HEK293 (cell line): Measurements from ENCODE around the gene VPS51.

Source experiments
- CTCF ChIA-PET: fragments of 350-600 bp; formaldehyde crosslinking; extraction: SDS; loops from one replicate; lab custom pipeline; 2021; ENCODE audit warnings: antibody characterized with exemption; lab: Yijun Ruan, JAX
- POLR2A ChIA-PET: fragments of 300-600 bp; formaldehyde crosslinking; extraction: SDS; loops from one replicate; lab custom pipeline; 2020; ENCODE audit warnings: antibody characterized with exemption, inconsistent platforms; lab: Yijun Ruan, JAX
- H3K27ac ChIP-seq: fragments of 200-500 bp; sonication (Bioruptor generic); 2 replicates; pipeline ENCODE4 v1.5.1; 2014; ENCODE audit warnings: low read depth, low read length, control low read depth, inconsistent platforms; ENCODE audit errors: extremely low read depth
- H3K36me3 ChIP-seq, 2 experiments: fragments of 200-500 bp in 1 of 2; sonication (Bioruptor generic) in 1 of 2; 1 replicate in 1 of 2; 2 replicates in 1 of 2; pipeline ENCODE4 v1.5.1; 2014 to 2017; ENCODE audit warnings: inconsistent platforms in 2 of 2, low read length in 2 of 2; ENCODE audit not compliant: control insufficient read depth in 2 of 2, insufficient read depth in 1 of 2
- H3K4me1 ChIP-seq: fragments of 200-500 bp; sonication (Bioruptor generic); 2 replicates; pipeline ENCODE4 v1.5.1; 2014; ENCODE audit warnings: mild to moderate bottlenecking, low read length, inconsistent platforms; ENCODE audit not compliant: control insufficient read depth, insufficient read depth
- H3K4me3 ChIP-seq: 2 replicates; pipeline ENCODE4 v1.5.1; 2011; ENCODE audit warnings: low read depth, mild to moderate bottlenecking, control low read depth, low read length, moderate library complexity
- H3K9me3 ChIP-seq: fragments of 200-500 bp; sonication (Bioruptor generic); 2 replicates; pipeline ENCODE4 v1.5.1; 2014; ENCODE audit warnings: low read depth, low read length, inconsistent platforms; ENCODE audit not compliant: control insufficient read depth, insufficient read depth
- KLF10 ChIP-seq: fragments of 450-650 bp; IDR thresholded peaks from 2 replicates; pipeline ENCODE4 v1.5.1; 2018; ENCODE audit warnings: missing biosample characterization, mild to moderate bottlenecking, missing genetic modification characterization
- SP2 ChIP-seq: fragments of 450-650 bp; formaldehyde crosslinking; IDR thresholded peaks from 2 replicates; pipeline ENCODE4 v1.5.1; 2016; ENCODE audit warnings: missing biosample characterization, missing genetic modification characterization
- SP3 ChIP-seq: fragments of 450-650 bp; formaldehyde crosslinking; IDR thresholded peaks from 2 replicates; pipeline ENCODE4 v1.5.1; 2016; ENCODE audit warnings: missing biosample characterization, missing genetic modification characterization
- SP7 ChIP-seq: fragments of 450-650 bp; formaldehyde crosslinking; IDR thresholded peaks from 2 replicates; pipeline ENCODE4 v1.5.1; 2016; ENCODE audit warnings: missing biosample characterization, missing genetic modification characterization
- YY1 ChIP-seq: fragments of 450-650 bp; formaldehyde crosslinking; IDR thresholded peaks from 2 replicates; pipeline ENCODE4 v1.5.1; 2018; ENCODE audit warnings: missing biosample characterization, missing genetic modification characterization
- ZBTB17 ChIP-seq: fragments of 450-650 bp; formaldehyde crosslinking; IDR thresholded peaks from 2 replicates; pipeline ENCODE4 v1.5.1; 2016; ENCODE audit warnings: missing biosample characterization, missing genetic modification characterization
- ZBTB20 ChIP-seq: fragments of 450-650 bp; formaldehyde crosslinking; IDR thresholded peaks from 2 replicates; pipeline ENCODE4 v1.5.1; 2016; ENCODE audit warnings: missing biosample characterization, missing genetic modification characterization
- ZEB2 ChIP-seq: fragments of 450-650 bp; formaldehyde crosslinking; IDR thresholded peaks from 2 replicates; pipeline ENCODE4 v1.5.1; 2016; ENCODE audit warnings: missing biosample characterization, missing genetic modification characterization
- ZNF248 ChIP-seq: fragments of 450-650 bp; formaldehyde crosslinking; IDR thresholded peaks from 2 replicates; pipeline ENCODE4 v1.5.1; 2017; ENCODE audit warnings: missing biosample characterization, missing genetic modification characterization
- ZNF426 ChIP-seq: fragments of 450-650 bp; formaldehyde crosslinking; IDR thresholded peaks from 2 replicates; pipeline ENCODE4 v1.5.1; 2017; ENCODE audit warnings: missing biosample characterization, missing genetic modification characterization, mild to moderate bottlenecking, inconsistent platforms, moderate library complexity
- ZNF558 ChIP-seq: fragments of 450-650 bp; formaldehyde crosslinking; IDR thresholded peaks from 2 replicates; pipeline ENCODE4 v1.5.1; 2016; ENCODE audit warnings: missing biosample characterization, missing genetic modification characterization
- TF ChIP-seq, protein P1 (sequence below): fragments of 450-650 bp; formaldehyde crosslinking; IDR thresholded peaks from 2 replicates; pipeline ENCODE4 v1.5.1; 2016; ENCODE audit warnings: missing biosample characterization, missing genetic modification characterization
- TF ChIP-seq, protein P2 (sequence below): fragments of 450-650 bp; formaldehyde crosslinking; IDR thresholded peaks from 2 replicates; pipeline ENCODE4 v1.5.1; 2017; ENCODE audit warnings: missing biosample characterization, missing genetic modification characterization
- TF ChIP-seq, protein P3 (sequence below): fragments of 450-650 bp; formaldehyde crosslinking; IDR thresholded peaks from 2 replicates; pipeline ENCODE4 v1.5.1; 2016; ENCODE audit warnings: missing biosample characterization, missing genetic modification characterization, low read depth
- TF ChIP-seq, protein P4 (sequence below): fragments of 450-650 bp; formaldehyde crosslinking; conservative IDR thresholded peaks from 2 replicates; pipeline ENCODE4 v1.5.1; 2016; ENCODE audit warnings: low read depth, missing biosample characterization, missing genetic modification characterization
- TF ChIP-seq, protein P5 (sequence below): fragments of 450-650 bp; formaldehyde crosslinking; IDR thresholded peaks from 2 replicates; pipeline ENCODE4 v1.5.1; 2016; ENCODE audit warnings: missing biosample characterization, missing genetic modification characterization, borderline replicate concordance

The VPS51 gene

DNA sequence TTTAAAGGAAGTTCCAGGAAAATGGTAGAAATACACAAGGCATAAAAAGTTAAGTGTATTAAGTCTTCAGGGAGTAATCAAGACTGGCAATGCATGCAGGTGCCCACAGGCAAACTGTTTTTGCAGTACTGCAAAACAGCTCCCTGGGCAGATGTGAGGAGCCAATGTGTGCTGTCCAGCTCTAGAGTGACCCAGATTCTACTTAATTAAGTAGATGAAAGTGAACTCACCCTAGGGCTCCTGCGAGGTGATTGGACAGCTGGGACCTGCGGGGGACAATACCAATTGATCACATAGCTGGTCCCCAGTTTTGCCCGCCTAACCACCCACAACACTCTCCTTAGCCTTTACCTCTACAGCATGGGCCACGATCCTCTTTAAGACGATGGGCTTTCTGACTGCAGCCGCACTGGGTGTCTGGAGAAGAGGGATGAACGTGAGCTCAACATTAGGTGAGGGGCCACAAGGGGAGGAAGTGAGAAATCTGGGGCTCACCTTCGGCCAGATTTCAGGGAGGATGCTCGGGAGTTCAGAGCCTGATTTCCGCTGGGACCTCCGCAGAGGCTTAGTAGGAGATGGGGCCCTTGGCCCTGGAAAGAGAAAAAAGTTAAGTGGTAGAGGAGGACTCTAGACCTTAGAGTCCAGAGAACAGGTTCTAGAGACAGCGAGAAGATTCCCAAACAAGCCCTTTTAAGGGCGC, 12.7 kb upstream of the VPS51 start:
- ChIA-PET CTCF (interaction anchor here (0.5 to 1.4 kb wide), 6 partner anchors 27 to 250 kb away, joined by 3 to 5 read pairs (median 4); partner anchors contain the start of genes DPF2 and SAC3D1), POLR2A (interaction anchor here (0.8 to 2.0 kb wide), 8 partner anchors 11 to 43 kb away, joined by 3 to 13 read pairs (median 4); partner anchors contain the start of genes FAU, MRPL49, SAC3D1 and TM7SF2)
- TF ChIP-seq, protein P1, sequence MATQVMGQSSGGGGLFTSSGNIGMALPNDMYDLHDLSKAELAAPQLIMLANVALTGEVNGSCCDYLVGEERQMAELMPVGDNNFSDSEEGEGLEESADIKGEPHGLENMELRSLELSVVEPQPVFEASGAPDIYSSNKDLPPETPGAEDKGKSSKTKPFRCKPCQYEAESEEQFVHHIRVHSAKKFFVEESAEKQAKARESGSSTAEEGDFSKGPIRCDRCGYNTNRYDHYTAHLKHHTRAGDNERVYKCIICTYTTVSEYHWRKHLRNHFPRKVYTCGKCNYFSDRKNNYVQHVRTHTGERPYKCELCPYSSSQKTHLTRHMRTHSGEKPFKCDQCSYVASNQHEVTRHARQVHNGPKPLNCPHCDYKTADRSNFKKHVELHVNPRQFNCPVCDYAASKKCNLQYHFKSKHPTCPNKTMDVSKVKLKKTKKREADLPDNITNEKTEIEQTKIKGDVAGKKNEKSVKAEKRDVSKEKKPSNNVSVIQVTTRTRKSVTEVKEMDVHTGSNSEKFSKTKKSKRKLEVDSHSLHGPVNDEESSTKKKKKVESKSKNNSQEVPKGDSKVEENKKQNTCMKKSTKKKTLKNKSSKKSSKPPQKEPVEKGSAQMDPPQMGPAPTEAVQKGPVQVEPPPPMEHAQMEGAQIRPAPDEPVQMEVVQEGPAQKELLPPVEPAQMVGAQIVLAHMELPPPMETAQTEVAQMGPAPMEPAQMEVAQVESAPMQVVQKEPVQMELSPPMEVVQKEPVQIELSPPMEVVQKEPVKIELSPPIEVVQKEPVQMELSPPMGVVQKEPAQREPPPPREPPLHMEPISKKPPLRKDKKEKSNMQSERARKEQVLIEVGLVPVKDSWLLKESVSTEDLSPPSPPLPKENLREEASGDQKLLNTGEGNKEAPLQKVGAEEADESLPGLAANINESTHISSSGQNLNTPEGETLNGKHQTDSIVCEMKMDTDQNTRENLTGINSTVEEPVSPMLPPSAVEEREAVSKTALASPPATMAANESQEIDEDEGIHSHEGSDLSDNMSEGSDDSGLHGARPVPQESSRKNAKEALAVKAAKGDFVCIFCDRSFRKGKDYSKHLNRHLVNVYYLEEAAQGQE: peak; percentile 20; the same call in 1 of the 2 replicates
- TF ChIP-seq, protein P2, sequence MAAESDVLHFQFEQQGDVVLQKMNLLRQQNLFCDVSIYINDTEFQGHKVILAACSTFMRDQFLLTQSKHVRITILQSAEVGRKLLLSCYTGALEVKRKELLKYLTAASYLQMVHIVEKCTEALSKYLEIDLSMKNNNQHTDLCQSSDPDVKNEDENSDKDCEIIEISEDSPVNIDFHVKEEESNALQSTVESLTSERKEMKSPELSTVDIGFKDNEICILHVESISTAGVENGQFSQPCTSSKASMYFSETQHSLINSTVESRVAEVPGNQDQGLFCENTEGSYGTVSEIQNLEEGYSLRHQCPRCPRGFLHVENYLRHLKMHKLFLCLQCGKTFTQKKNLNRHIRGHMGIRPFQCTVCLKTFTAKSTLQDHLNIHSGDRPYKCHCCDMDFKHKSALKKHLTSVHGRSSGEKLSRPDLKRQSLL (tag by site-specific recombination): peak; percentile 20; the same call in 1 of the 2 replicates
- no peak for TF ChIP-seq ZNF248 (tag by site-specific recombination)
- H3K4me1 ChIP-seq: peaks cover 3% of the 10 kb centered on the region; the same call in 1 of the 2 replicates
- peaks cover 5 to 78% of the 10 kb centered on the region in 2 experiments; a peak in 2 of 3 replicates for H3K36me3 ChIP-seq
- peak overlapping the region; percentile 92 for H3K4me3 ChIP-seq
- H3K27ac ChIP-seq: peak overlapping the region; percentile 81
- no peaks in the 10 kb centered on the region for H3K9me3 ChIP-seq

DNA sequence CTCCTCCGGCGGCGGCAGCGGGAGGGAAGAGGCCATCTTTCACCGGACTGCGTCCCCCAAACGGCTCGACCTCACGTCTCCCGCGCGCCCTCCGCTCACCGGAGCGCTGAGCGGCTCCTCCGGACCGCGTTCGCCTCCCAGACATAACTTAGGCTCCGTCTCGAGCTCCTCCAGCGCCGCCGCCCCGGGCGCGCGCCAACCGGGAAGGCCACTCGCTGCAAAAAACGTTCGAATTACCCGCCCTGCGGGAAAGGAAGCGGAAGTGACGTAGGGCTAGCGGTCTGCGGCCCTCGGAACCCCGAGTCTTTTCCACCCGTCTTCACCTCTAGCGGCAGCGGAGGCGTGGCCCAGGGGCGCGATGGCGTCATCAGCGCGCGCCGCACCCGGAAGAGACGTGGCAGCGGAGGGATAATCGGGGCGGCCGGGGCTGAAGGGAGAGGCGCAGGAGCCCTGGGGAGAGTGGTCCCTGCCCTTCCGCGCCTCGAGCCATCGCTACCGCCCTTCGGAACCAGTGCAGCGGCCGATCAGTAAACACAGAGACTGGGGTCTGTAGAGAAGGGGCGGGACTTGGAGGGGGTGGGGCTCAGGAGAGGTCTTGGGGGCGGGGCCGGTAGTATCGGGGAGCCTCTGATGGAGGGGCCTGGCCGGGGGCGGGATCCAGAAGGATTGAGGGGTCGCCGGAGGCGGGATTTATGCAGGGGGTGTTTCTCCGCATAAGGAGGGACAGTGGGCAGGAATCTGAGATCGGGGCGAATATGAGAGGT, 12.0 kb upstream of the VPS51 start, which contains the start of the genes CDCA5 and ZFPL1:
TSS of gene CDCA5 (minus strand) at position 207 of the 764 bp plus-strand sequence. CDS start at position 145, 62 bp downstream.
TSS of gene ZFPL1 (plus strand) at position 389 of the 764 bp plus-strand sequence. CDS start 477 bp downstream, outside the sequence.
- peak within 1 kb of the TSS; percentile 92 for H3K4me3 ChIP-seq
- peaks cover 3% of the 10 kb centered on the region; the same call in 1 of the 2 replicates for H3K4me1 ChIP-seq
- ChIA-PET CTCF (interaction anchor here (0.5 to 1.4 kb wide), 6 partner anchors 43 to 275 kb away, joined by 3 to 5 read pairs (median 4); partner anchors contain the start of genes DPF2 and SAC3D1), POLR2A (interaction anchor here (0.6 to 2.0 kb wide), 7 partner anchors 13 to 43 kb away, joined by 3 to 13 read pairs (median 3); partner anchors contain the start of genes FAU, MRPL49, SAC3D1 and TM7SF2)
- peak within 1 kb of the TSS; percentile 81 for H3K27ac ChIP-seq
- peaks cover 5 to 78% of the 10 kb centered on the region in 2 experiments; a peak in 2 of 3 replicates for H3K36me3 ChIP-seq
- H3K9me3 ChIP-seq: no peaks in the 10 kb centered on the region
- TF ChIP-seq, protein P3, sequence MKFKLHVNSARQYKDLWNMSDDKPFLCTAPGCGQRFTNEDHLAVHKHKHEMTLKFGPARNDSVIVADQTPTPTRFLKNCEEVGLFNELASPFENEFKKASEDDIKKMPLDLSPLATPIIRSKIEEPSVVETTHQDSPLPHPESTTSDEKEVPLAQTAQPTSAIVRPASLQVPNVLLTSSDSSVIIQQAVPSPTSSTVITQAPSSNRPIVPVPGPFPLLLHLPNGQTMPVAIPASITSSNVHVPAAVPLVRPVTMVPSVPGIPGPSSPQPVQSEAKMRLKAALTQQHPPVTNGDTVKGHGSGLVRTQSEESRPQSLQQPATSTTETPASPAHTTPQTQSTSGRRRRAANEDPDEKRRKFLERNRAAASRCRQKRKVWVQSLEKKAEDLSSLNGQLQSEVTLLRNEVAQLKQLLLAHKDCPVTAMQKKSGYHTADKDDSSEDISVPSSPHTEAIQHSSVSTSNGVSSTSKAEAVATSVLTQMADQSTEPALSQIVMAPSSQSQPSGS (tag by site-specific recombination): peak; percentile 96
- TF ChIP-seq ZBTB17 (tag by site-specific recombination) (peak; percentile 96), KLF10 (tag by site-specific recombination) (peak; percentile 89), ZNF426 (tag by site-specific recombination) (no peak), ZBTB20 (tag by site-specific recombination) (peak; percentile 74), ZEB2 (tag by site-specific recombination) (peak; percentile 81; the same call in 1 of the 2 replicates), SP7 (tag by site-specific recombination) (peak; percentile 65; the same call in 1 of the 2 replicates), ZNF558 (tag by site-specific recombination) (no peak), SP2 (tag by site-specific recombination) (peak; percentile 90), SP3 (tag by site-specific recombination) (peak; percentile 97), YY1 (tag by site-specific recombination) (peak; percentile 35; the same call in 1 of the 2 replicates)
- TF ChIP-seq, protein P4, sequence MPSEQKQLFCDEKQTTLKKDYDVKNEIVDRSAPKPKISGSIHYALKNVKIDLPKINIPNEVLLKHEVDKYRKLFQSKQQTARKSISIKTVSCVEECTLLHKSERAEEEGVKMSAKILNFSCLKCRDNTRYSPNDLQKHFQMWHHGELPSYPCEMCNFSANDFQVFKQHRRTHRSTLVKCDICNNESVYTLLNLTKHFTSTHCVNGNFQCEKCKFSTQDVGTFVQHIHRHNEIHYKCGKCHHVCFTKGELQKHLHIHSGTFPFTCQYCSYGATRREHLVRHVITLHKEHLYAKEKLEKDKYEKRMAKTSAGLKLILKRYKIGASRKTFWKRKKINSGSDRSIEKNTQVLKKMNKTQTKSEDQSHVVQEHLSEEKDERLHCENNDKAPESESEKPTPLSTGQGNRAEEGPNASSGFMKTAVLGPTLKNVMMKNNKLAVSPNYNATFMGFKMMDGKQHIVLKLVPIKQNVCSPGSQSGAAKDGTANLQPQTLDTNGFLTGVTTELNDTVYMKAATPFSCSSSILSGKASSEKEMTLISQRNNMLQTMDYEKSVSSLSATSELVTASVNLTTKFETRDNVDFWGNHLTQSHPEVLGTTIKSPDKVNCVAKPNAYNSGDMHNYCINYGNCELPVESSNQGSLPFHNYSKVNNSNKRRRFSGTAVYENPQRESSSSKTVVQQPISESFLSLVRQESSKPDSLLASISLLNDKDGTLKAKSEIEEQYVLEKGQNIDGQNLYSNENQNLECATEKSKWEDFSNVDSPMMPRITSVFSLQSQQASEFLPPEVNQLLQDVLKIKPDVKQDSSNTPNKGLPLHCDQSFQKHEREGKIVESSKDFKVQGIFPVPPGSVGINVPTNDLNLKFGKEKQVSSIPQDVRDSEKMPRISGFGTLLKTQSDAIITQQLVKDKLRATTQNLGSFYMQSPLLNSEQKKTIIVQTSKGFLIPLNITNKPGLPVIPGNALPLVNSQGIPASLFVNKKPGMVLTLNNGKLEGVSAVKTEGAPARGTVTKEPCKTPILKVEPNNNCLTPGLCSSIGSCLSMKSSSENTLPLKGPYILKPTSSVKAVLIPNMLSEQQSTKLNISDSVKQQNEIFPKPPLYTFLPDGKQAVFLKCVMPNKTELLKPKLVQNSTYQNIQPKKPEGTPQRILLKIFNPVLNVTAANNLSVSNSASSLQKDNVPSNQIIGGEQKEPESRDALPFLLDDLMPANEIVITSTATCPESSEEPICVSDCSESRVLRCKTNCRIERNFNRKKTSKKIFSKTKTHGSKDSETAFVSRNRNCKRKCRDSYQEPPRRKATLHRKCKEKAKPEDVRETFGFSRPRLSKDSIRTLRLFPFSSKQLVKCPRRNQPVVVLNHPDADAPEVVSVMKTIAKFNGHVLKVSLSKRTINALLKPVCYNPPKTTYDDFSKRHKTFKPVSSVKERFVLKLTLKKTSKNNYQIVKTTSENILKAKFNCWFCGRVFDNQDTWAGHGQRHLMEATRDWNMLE: peak; percentile 51; the same call in 1 of the 2 replicates
- TF ChIP-seq, protein P5, sequence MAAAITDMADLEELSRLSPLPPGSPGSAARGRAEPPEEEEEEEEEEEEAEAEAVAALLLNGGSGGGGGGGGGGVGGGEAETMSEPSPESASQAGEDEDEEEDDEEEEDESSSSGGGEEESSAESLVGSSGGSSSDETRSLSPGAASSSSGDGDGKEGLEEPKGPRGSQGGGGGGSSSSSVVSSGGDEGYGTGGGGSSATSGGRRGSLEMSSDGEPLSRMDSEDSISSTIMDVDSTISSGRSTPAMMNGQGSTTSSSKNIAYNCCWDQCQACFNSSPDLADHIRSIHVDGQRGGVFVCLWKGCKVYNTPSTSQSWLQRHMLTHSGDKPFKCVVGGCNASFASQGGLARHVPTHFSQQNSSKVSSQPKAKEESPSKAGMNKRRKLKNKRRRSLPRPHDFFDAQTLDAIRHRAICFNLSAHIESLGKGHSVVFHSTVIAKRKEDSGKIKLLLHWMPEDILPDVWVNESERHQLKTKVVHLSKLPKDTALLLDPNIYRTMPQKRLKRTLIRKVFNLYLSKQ (tag by site-specific recombination): no peak
